Peyer's patch (tissue), 4 donors: ENCODE results near the gene PRR19. TPM values are rescaled to one million over a fixed set of nuclear protein-coding genes. Genes with fewer than 3 reads are reported as not detected.

ENCODE experiments used
- DNase-seq, 3 donors: peaks; one replicate each; pipeline ENCODE4 v3.0.0-alpha.2; 2017 to 2019
- H3K27ac ChIP-seq, 4 donors: fragments of 200-600 bp; sonication (generic); one replicate each; pipeline ENCODE4 v1.5.1; 2016 to 2019
- H3K27me3 ChIP-seq, 2 donors: fragments of 200-600 bp; sonication (generic); one replicate each; pipeline ENCODE4 v1.5.1; 2019
- H3K36me3 ChIP-seq, 3 donors: fragments of 200-600 bp; sonication (generic); one replicate each; pipeline ENCODE4 v1.5.1; 2016 to 2019
- H3K4me1 ChIP-seq, 4 donors: fragments of 200-600 bp; sonication (generic); one replicate each; pipeline ENCODE4 v1.5.1; 2016 to 2019
- H3K4me3 ChIP-seq, 4 donors: fragments of 200-600 bp; sonication (generic); 1 replicate in 3 of 4; 2 replicates in 1 of 4; pipeline ENCODE4 v1.5.1; 2016 to 2019; ENCODE audit warnings: mild to moderate bottlenecking in 1 of 4
- H3K9me3 ChIP-seq, 4 donors: fragments of 200-600 bp; sonication (generic); one replicate each; pipeline ENCODE4 v1.5.1; 2016 to 2019; ENCODE audit warnings: mild to moderate bottlenecking in 1 of 4
- CTCF ChIP-seq, 6 experiments: fragments of 450-650 bp in 4 of 6; fragments of 200-600 bp in 2 of 6; sonication (generic) in 1 of 6; IDR thresholded peaks; one replicate each; pipeline ENCODE4 v1.5.1; 2017 to 2019; ENCODE audit warnings: antibody characterized with exemption in 6 of 6, mild to moderate bottlenecking in 3 of 6, moderate library complexity in 1 of 6
- POLR2A ChIP-seq, 2 donors: fragments of 450-650 bp; IDR thresholded peaks; one replicate each; pipeline ENCODE4 v1.5.1; 2017; ENCODE audit warnings: antibody characterized with exemption in 2 of 2, mild to moderate bottlenecking in 2 of 2, moderate library complexity in 2 of 2
- total RNA-seq, 4 donors: library from RNA; depleted of rRNA; stranded (reverse); fragments of >200 nt; gene quantifications; one replicate each; pipeline ENCODE4 v1.1.0, GENCODE V29; 2016

The PRR19 gene
- total RNA-seq, 4 donors from 2014 or later: 1.1 TPM; not detected in 2

GRCh38 chr19:42311657-42312056 lies 9.7 kb downstream of the PRR19 start:
- TF ChIP-seq POLR2A (IDR thresholded peaks at IDR 0.05): no peak
- TF ChIP-seq CTCF (IDR thresholded peaks at IDR 0.05): no peak
- no peak overlapping the region for H3K27ac ChIP-seq
- no peak for DNase-seq
- H3K4me3 ChIP-seq: no peak overlapping the region
- H3K36me3 ChIP-seq: no peaks in the 10 kb centered on the region
- H3K4me1 ChIP-seq: peaks cover 0 to 14% (median 7%) of the 10 kb centered on the region in 4 donors
- peaks cover 0 to 3% (median 0%) of the 10 kb centered on the region in 4 donors for H3K9me3 ChIP-seq
- H3K27me3 ChIP-seq: peaks cover 0 to 3% of the 10 kb centered on the region in 2 donors

DNA sequence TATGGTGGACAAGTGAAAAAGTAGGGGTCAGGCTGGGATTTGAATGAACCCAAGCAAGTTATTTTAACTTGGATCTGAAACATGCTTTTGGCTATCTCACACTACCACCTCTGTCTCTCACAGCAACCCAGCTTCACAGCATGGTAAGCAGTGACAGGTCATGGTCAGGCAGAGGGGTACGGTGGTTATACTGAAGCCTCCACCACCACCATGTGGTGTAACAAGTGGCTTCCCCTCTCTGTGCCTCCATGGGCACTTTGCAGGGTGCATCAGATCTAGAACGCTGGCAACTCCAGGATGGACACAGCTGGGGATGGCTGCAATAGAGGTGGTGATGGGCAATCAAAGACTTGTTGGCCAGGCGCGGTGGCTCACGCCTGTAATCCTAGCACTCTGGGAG lies 10.4 kb downstream of the PRR19 start:
- TF ChIP-seq CTCF (IDR thresholded peaks at IDR 0.05) (no peak), POLR2A (IDR thresholded peaks at IDR 0.05) (no peak)
- DNase-seq: no peak
- Histone ChIP-seq H3K27me3 (peaks cover 0 to 3% of the 10 kb centered on the region in 2 donors), H3K9me3 (peaks cover 0 to 3% (median 0%) of the 10 kb centered on the region in 4 donors), H3K27ac (no peak overlapping the region), H3K36me3 (no peaks in the 10 kb centered on the region), H3K4me3 (no peak overlapping the region), H3K4me1 (peaks cover 0 to 14% (median 7%) of the 10 kb centered on the region in 4 donors)

GRCh38 chr19:42313096-42313839 lies 11.3 kb downstream of the PRR19 start, which contains the start of gene TMEM145:
Gene TMEM145 (plus strand): TSS chr19:42313309. CDS start chr19:42313377, 68 bp downstream.
- TF ChIP-seq POLR2A (IDR thresholded peaks at IDR 0.05) (no peak), CTCF (IDR thresholded peaks at IDR 0.05) (peak in 1 of 6 experiments; percentile 6)
- Histone ChIP-seq H3K27ac (no peak within 1 kb of the TSS), H3K27me3 (peaks cover 0 to 3% of the 10 kb centered on the region in 2 donors), H3K4me1 (peaks cover 0 to 14% (median 7%) of the 10 kb centered on the region in 4 donors), H3K4me3 (peak within 1 kb of the TSS; percentile 10 to 62 (median 48)), H3K36me3 (no peaks in the 10 kb centered on the region), H3K9me3 (peaks cover 0 to 3% (median 0%) of the 10 kb centered on the region in 4 donors)
- DNase-seq: peak in 1 of 3 donors; percentile 24

DNA sequence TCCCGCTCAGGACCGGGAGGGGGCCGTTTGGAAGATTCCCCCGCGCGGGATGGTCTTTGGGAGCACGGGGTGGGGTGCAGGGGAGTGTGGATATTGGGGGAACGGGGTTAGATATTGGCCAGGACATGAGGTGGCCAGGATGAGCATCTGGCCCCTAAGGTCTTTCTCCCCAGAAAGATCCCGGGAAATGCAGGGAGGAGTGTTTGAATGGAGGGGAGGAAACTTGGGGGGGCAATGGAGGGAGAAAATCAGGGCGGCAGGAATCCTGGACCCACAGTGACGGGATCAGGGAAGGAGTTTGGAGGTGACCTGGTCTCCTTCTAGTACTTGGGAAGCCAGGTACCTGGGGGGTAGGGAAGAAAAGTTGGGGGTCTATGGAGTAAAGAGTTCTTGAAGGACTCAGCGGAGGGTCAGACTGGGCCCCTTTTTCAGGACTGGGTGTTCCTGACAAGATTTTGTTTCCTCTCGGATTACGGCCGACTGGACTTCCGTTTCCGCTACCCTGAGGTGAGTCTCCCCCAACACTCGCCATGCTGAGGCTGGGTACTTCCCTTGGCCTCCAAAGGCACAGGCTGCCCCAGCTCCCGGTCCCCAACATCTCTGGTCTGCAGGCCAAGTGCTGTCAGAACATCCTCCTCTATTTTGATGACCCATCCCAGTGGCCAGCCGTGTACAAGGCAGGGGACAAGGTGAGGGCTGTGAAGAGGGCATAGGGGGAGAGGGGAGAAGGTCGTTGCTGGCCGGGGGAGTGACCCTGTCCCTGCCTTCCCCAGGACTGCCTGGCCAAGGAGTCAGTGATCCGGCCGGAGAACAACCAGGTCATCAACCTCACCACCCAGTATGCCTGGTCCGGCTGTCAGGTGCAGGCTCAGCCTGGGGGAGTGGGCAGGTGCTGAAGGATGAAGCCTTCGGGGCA lies 12.2 kb downstream of the PRR19 start:
- TF ChIP-seq CTCF (IDR thresholded peaks at IDR 0.05) (no peak), POLR2A (IDR thresholded peaks at IDR 0.05) (no peak)
- DNase-seq: no peak
- Histone ChIP-seq H3K9me3 (peaks cover 0 to 3% (median 0%) of the 10 kb centered on the region in 4 donors), H3K27me3 (peaks cover 0 to 3% of the 10 kb centered on the region in 2 donors), H3K27ac (no peak overlapping the region), H3K4me1 (peaks cover 0 to 14% (median 7%) of the 10 kb centered on the region in 4 donors), H3K36me3 (no peaks in the 10 kb centered on the region), H3K4me3 (peak overlapping the region in 2 of 4 donors; percentile 59 to 62)

GRCh38 chr19:42315024-42315423 lies 13.1 kb downstream of the PRR19 start:
- H3K9me3 ChIP-seq: peaks cover 0 to 3% (median 0%) of the 10 kb centered on the region in 4 donors
- H3K27me3 ChIP-seq: peaks cover 0 to 3% of the 10 kb centered on the region in 2 donors
- DNase-seq: no peak
- H3K36me3 ChIP-seq: no peaks in the 10 kb centered on the region
- TF ChIP-seq POLR2A (IDR thresholded peaks at IDR 0.05) (no peak), CTCF (IDR thresholded peaks at IDR 0.05) (no peak)
- H3K4me1 ChIP-seq: peaks cover 0 to 14% (median 7%) of the 10 kb centered on the region in 4 donors
- H3K27ac ChIP-seq: no peak overlapping the region
- H3K4me3 ChIP-seq: no peak overlapping the region
